IPS-18c (cell line): Measurements from ENCODE around the gene ABCG4.
"Not testable (repeated sequence)": the region's sequence is repeated elsewhere in the genome, so short reads cannot be mapped to it uniquely, and the experiment has no call there.

ENCODE experiments used
- H3K4me3 ChIP-seq: 2 replicates; pipeline ENCODE4 v1.7.0; 2013; ENCODE audit warnings: low read depth, mild to moderate bottlenecking, low read length, moderate library complexity; ENCODE audit not compliant: insufficient read depth
- H3K9me3 ChIP-seq: one replicate; pipeline ENCODE4 v1.6.1; 2013; ENCODE audit warnings: mild to moderate bottlenecking, low read length, moderate library complexity; ENCODE audit not compliant: control insufficient read depth, insufficient read depth

ABCG4 gene

GRCh38 chr11:119167933-119168332, 19.1 kb downstream of the ABCG4 start:
- Histone ChIP-seq H3K9me3 (no peaks in the 10 kb centered on the region), H3K4me3 (no peak overlapping the region)

GRCh38 chr11:119168471-119169281, 19.8 kb downstream of the ABCG4 start, which contains the start of gene NLRX1:
TSS of gene NLRX1 (plus strand) at chr11:119168725. CDS start at chr11:119171404, 2,679 bp downstream.
- peak within 1 kb of the TSS; percentile 84 for H3K4me3 ChIP-seq
- H3K9me3 ChIP-seq: no peaks in the 10 kb centered on the region

GRCh38 chr11:119169282-119169719, 20.4 kb downstream of the ABCG4 start:
- H3K4me3 ChIP-seq: peak overlapping the region; percentile 84
- H3K9me3 ChIP-seq: no peaks in the 10 kb centered on the region

- H3K9me3 ChIP-seq: no peaks in the 10 kb centered on the region
- no peak overlapping the region for H3K4me3 ChIP-seq
Observed at GRCh38 chr11:119172513-119172912, 23.7 kb downstream of the ABCG4 start.

GRCh38 chr11:119173453-119173852, 24.6 kb downstream of the ABCG4 start:
- H3K4me3 ChIP-seq: no peak overlapping the region
- H3K9me3 ChIP-seq: no peaks in the 10 kb centered on the region

GRCh38 chr11:119175493-119176077, 26.7 kb downstream of the ABCG4 start:
- no peaks in the 10 kb centered on the region for H3K9me3 ChIP-seq
- no peak overlapping the region for H3K4me3 ChIP-seq

GRCh38 chr11:119178166-119178680, 29.4 kb downstream of the ABCG4 start:
- H3K4me3 ChIP-seq: no peak overlapping the region

GRCh38 chr11:119179342-119179741, 30.5 kb downstream of the ABCG4 start:
- no peaks in the 10 kb centered on the region for H3K9me3 ChIP-seq
- no peak overlapping the region for H3K4me3 ChIP-seq

More at GRCh38 chr11:119178166-119178680, 29.4 kb downstream of the ABCG4 start:
- H3K9me3 ChIP-seq: no peaks in the 10 kb centered on the region

GRCh38 chr11:119179983-119180382, 31.1 kb downstream of the ABCG4 start:
- no peak overlapping the region for H3K4me3 ChIP-seq
- H3K9me3 ChIP-seq: no peaks in the 10 kb centered on the region

- H3K4me3 ChIP-seq: no peak overlapping the region
Observed at GRCh38 chr11:119180729-119181676, 32.2 kb downstream of the ABCG4 start.

GRCh38 chr11:119181677-119182412, 33.0 kb downstream of the ABCG4 start:
- no peak overlapping the region for H3K4me3 ChIP-seq
- no peaks in the 10 kb centered on the region for H3K9me3 ChIP-seq

More at GRCh38 chr11:119180729-119181676, 32.2 kb downstream of the ABCG4 start:
- no peaks in the 10 kb centered on the region for H3K9me3 ChIP-seq

- H3K4me3 ChIP-seq, H3K9me3 ChIP-seq: not testable (repeated sequence)
Observed at GRCh38 chr11:119184399-119184798, 35.5 kb downstream of the ABCG4 start.

- no peak overlapping the region for H3K4me3 ChIP-seq
Observed at GRCh38 chr11:119185981-119186634, 37.3 kb downstream of the ABCG4 start.

GRCh38 chr11:119187123-119187892, 38.5 kb downstream of the ABCG4 start:
- H3K4me3 ChIP-seq: no peak overlapping the region
- no peaks in the 10 kb centered on the region for H3K9me3 ChIP-seq

More at GRCh38 chr11:119185981-119186634, 37.3 kb downstream of the ABCG4 start:
- no peaks in the 10 kb centered on the region for H3K9me3 ChIP-seq

- Histone ChIP-seq H3K4me3 (no peak overlapping the region), H3K9me3 (no peaks in the 10 kb centered on the region)
Observed at GRCh38 chr11:119188067-119188466, 39.2 kb downstream of the ABCG4 start.
